Ishikawa (cell line): ENCODE measurements around the gene KBTBD4.

Experiments used
- CEBPB ChIP-seq: IDR thresholded peaks from 2 replicates; pipeline ENCODE4 v1.6.1; 2012
- CREB1 ChIP-seq: IDR thresholded peaks from 2 replicates; pipeline ENCODE4 v1.6.1; 2012; ENCODE audit warnings: low read depth
- EGR1 ChIP-seq: IDR thresholded peaks from 2 replicates; pipeline ENCODE4 v1.6.1; 2012
- EP300 ChIP-seq: IDR thresholded peaks from 2 replicates; pipeline ENCODE4 v1.6.1; 2012; ENCODE audit warnings: borderline replicate concordance
- FOXM1 ChIP-seq: IDR thresholded peaks from 2 replicates; pipeline ENCODE4 v1.6.1; 2012; ENCODE audit warnings: low read depth, borderline replicate concordance
- MAX ChIP-seq: IDR thresholded peaks from 2 replicates; pipeline ENCODE4 v1.6.1; 2012
- NFIC ChIP-seq: IDR thresholded peaks from 2 replicates; pipeline ENCODE4 v1.6.1; 2012
- RAD21 ChIP-seq: IDR thresholded peaks from 2 replicates; pipeline ENCODE4 v1.6.1; 2012; ENCODE audit warnings: low read depth
- REST ChIP-seq: IDR thresholded peaks from 2 replicates; pipeline ENCODE4 v1.6.1; 2012; ENCODE audit warnings: low read depth, mild to moderate bottlenecking
- TAF1 ChIP-seq: IDR thresholded peaks from 2 replicates; pipeline ENCODE4 v1.6.1; 2012; ENCODE audit warnings: low read depth, mild to moderate bottlenecking
- TCF12 ChIP-seq: IDR thresholded peaks from 2 replicates; pipeline ENCODE4 v1.6.1; 2012; ENCODE audit warnings: low read depth
- TEAD4 ChIP-seq: IDR thresholded peaks from 2 replicates; pipeline ENCODE4 v1.6.1; 2012
- USF1 ChIP-seq: IDR thresholded peaks from 2 replicates; pipeline ENCODE4 v1.6.1; 2012
- YY1 ChIP-seq: IDR thresholded peaks from 2 replicates; pipeline ENCODE4 v1.6.1; 2012; ENCODE audit warnings: low read depth
- ZBTB7A ChIP-seq: IDR thresholded peaks from 2 replicates; pipeline ENCODE4 v1.6.1; 2012; ENCODE audit warnings: low read depth

KBTBD4 gene

GRCh38 chr11:47593492-47593933, 14.7 kb upstream of the KBTBD4 start:
- TF ChIP-seq CREB1 (no peak), TAF1 (no peak), MAX (no peak), EP300 (no peak)

- no peak for TF ChIP-seq USF1
- TF ChIP-seq CREB1, result no peak
- no peak for TF ChIP-seq ZBTB7A
- TF ChIP-seq EGR1, result no peak
- TF ChIP-seq TAF1, result no peak
Measured at GRCh38 chr11:47592970-47593369, 14.2 kb upstream of the KBTBD4 start.

GRCh38 chr11:47592251-47592650, 13.5 kb upstream of the KBTBD4 start:
- no peak for TF ChIP-seq TCF12
- TF ChIP-seq NFIC, result no peak
- no peak for TF ChIP-seq CEBPB
- TF ChIP-seq EP300, result no peak
- TF ChIP-seq YY1, result no peak
- TF ChIP-seq CREB1, result no peak
- no peak for TF ChIP-seq RAD21
- no peak for TF ChIP-seq TEAD4
- no peak for TF ChIP-seq USF1
- no peak for TF ChIP-seq MAX
- no peak for TF ChIP-seq EGR1
- no peak for TF ChIP-seq REST
- no peak for TF ChIP-seq TAF1
- TF ChIP-seq ZBTB7A, result no peak
- TF ChIP-seq FOXM1, result no peak

- TF ChIP-seq EP300 (no peak), REST (no peak), MAX (no peak), CREB1 (no peak), TEAD4 (no peak), FOXM1 (no peak), RAD21 (no peak), YY1 (no peak), TAF1 (no peak), ZBTB7A (no peak), TCF12 (no peak), CEBPB (no peak), NFIC (no peak), EGR1 (no peak)
Measured at GRCh38 chr11:47591764-47592163, 13.0 kb upstream of the KBTBD4 start.

- no peak for TF ChIP-seq USF1
- no peak for TF ChIP-seq TCF12
- TF ChIP-seq NFIC, result no peak
- TF ChIP-seq FOXM1, result no peak
- no peak for TF ChIP-seq CREB1
- no peak for TF ChIP-seq YY1
- no peak for TF ChIP-seq TEAD4
- no peak for TF ChIP-seq RAD21
Measured at GRCh38 chr11:47589977-47590861, 11.4 kb upstream of the KBTBD4 start.

- TF ChIP-seq NFIC, result no peak
- TF ChIP-seq TAF1, result no peak
- no peak for TF ChIP-seq EP300
- TF ChIP-seq TCF12, result no peak
- no peak for TF ChIP-seq RAD21
- no peak for TF ChIP-seq FOXM1
- TF ChIP-seq TEAD4, result no peak
- no peak for TF ChIP-seq REST
- no peak for TF ChIP-seq CREB1
- no peak for TF ChIP-seq YY1
- TF ChIP-seq CEBPB, result no peak
- TF ChIP-seq EGR1, result no peak
- no peak for TF ChIP-seq ZBTB7A
- no peak for TF ChIP-seq MAX
- TF ChIP-seq USF1, result no peak
Measured at GRCh38 chr11:47589584-47589976, 10.8 kb upstream of the KBTBD4 start.
